Central memory CD4-positive, alpha-beta T cell (primary cell): ENCODE measurements around the gene MMEL1.
"Not testable (repeated sequence)": the region's sequence is repeated elsewhere in the genome, so short reads cannot be mapped to it uniquely, and the experiment has no call there.

ENCODE experiments used
- DNase-seq: peaks from one replicate; pipeline ENCODE4 v3.0.0; 2022
- total RNA-seq, 3 experiments: gene quantifications; one replicate each; lab custom pipeline; 2026; lab: John Stamatoyannopoulos, UW

MMEL1 gene
- total RNA-seq = 0.14 to 0.27 (median 0.19) reads per million in 3 experiments

GRCh38 chr1:2632561-2633361 lies at the start of gene MMEL1:
TSS of gene MMEL1 (minus strand) at chr1:2633016. CDS start at chr1:2629484, 3,532 bp downstream.
- no peak for DNase-seq

GRCh38 chr1:2676726-2677125 lies 43.9 kb upstream of the MMEL1 start:
- not testable (repeated sequence) for DNase-seq

GRCh38 chr1:2671656-2672055 lies 38.8 kb upstream of the MMEL1 start:
- not testable (repeated sequence) for DNase-seq

DNA sequence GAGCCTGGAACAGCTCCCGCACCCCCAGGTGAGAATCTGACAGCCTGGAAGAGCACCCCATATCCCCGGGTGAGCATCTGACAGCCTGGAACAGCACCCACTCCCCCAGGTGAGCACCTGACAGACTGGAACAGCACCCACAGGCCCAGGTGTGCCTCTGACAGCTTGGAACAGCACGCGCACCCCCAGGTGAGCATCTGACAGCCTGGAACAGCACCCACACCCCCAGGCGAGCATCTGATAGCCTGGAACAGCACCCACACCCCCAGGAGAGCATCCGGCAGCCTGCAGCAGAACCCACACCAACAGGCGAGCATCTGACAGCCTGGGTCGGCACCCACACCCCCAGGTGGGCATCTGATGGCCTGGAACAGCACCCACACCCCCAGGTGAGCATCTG lies 27.0 kb upstream of the MMEL1 start:
- DNase-seq = not testable (repeated sequence)

DNA sequence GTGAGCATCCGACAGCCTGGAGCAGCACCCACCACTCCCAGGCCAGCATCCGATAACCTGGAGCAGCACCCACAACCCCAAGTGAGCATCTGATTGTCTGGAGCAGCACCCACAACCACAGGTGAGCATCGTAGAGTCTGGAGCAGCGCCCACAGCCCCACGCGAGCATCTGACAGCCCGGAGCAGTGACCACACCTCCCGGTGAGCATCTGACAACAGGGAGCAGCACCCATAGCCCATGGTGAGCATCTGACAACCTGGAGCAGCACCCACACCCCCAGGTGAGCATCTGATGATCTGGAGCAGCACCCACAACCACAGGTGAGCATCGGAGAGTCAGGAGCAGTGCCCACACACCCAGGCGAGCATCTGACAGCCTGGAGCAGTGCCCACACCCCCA lies 25.1 kb upstream of the MMEL1 start:
- DNase-seq = not testable (repeated sequence)

DNA sequence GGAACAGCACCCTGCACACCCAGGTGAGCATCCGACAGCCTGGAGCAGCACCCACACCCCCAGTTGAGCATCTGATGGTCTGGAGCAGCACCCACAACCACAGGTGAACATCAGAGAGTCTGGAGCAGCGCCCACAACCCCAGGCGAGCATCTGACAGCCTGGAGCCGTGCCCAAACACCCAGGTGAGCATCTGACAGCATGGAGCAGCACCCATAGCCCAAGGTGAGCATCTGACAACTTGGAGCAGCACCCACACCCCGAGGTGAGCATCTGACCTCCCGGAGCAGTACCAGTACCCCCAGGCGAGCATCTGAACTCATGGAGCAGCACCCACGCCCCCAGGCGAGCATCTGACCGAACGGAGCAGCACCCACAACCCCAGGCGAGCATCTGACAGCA lies 24.3 kb upstream of the MMEL1 start:
- DNase-seq = not testable (repeated sequence)

- not testable (repeated sequence) for DNase-seq
These were observed 23.0 kb upstream of the MMEL1 start for GRCh38 chr1:2655598-2656434.

DNA sequence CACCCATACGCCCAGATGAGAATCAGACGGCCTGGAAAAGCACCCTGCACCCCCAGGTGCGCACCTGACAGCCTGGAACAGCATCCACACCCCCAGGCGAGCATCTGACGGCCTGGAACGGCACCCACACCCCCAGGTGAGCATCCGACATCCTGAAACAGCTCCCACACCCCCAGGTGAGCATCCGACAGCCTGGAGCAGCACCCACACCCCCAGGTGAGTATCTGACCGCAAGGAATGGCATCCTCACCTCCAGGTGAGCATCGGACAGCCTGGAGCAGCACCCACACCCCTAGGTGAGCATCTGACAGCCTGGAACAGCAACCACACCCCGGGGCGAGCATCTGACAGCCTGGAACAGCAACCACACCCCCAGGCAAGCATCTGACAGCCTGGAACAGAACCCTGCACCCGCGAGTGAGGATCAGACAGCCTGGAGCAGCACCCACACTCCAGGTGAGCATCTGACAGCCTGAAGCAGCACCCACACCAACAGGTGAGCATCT lies 21.7 kb upstream of the MMEL1 start:
- not testable (repeated sequence) for DNase-seq

GRCh38 chr1:2653741-2654442 lies 21.1 kb upstream of the MMEL1 start:
- peak; percentile 11 for DNase-seq

- DNase-seq = not testable (repeated sequence)
These were observed 20.2 kb upstream of the MMEL1 start for GRCh38 chr1:2652926-2653571.

GRCh38 chr1:2652152-2652925 lies 19.5 kb upstream of the MMEL1 start:
- DNase-seq = not testable (repeated sequence)

- DNase-seq = no peak
These were observed 18.3 kb upstream of the MMEL1 start for GRCh38 chr1:2650967-2651645.

GRCh38 chr1:2646837-2647236 lies 14.0 kb upstream of the MMEL1 start:
- DNase-seq = no peak

GRCh38 chr1:2645776-2646175 lies 13.0 kb upstream of the MMEL1 start:
- no peak for DNase-seq

DNA sequence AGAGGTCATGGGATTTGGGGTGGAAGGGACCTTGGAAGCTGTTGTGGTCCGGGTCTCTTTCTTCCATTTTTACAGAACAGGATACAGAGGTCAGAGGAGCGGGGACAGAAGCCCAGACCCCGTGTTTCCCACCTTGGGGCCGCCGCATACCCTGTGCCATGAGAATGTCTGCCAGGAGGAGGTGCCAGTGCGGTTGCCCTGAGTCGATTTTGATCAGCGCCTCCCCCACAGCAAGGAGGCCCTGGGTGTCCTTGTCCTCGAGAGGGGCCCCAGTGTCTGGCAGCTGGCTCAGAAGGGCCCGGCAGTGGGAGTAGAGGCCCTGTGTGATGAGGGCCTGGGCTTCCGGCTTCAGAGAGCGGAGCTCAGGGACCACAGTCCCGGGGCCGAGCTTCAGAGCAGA lies 12.3 kb upstream of the MMEL1 start:
- DNase-seq = no peak

DNA sequence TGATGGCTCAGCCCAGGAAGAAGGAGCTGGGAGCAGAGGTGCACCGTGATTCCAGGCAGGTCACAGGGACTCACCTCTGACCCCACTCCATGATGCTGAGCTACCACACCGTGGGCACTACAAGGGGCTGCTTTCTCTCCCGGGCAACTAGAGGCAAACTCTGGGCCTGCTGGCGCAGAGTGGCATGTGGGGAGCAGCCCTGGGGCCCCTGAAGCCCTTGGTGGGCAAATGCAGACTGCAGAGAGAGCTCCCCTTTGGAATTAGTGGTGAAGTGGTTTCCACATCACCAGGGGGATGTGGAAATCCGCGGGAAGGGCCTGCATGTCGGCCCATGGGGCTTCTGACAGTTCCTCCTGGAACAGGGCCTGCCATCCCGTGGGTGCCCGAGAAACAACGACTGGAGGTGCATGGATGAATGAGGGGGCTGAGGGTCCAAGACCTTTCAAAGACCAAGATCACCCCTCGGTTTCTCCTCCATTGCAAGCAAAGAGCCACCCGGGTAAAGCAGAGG lies 11.8 kb upstream of the MMEL1 start:
- DNase-seq = no peak

- no peak for DNase-seq
These were observed 11.4 kb upstream of the MMEL1 start for GRCh38 chr1:2644171-2644570.

DNA sequence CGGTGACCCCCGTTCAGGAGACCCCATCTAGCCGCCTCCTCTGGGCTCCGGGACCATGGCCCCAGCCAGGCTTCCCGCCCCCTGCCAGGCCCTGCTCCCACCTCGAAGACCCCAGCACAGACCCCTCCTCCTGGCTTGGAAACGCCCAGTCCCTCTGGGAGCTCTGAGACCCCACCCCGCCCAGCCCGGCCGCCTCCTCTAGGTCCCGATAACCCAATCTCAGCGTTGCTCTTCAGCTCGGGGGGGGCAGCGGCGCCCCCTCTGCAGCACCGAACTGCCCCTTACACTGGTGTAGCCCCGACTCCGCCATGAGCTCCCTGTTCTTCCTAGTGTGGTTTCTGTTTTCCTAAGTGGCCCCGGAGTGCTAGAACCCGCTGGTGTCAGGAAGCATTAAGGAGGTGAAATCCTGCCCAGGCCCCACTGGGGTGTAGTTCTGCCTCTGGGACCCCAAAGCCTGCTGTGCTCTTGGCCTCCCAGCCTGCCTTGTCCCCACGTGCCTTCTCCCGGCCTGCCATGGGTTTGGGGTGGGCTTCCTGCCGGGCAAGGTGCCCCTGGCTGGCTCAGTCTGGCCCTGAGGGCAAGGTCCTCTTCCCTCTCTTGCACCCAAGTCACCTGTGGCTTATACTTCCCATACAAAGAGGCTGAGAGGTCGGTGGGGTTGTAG lies 10.7 kb upstream of the MMEL1 start:
- DNase-seq = no peak

DNA sequence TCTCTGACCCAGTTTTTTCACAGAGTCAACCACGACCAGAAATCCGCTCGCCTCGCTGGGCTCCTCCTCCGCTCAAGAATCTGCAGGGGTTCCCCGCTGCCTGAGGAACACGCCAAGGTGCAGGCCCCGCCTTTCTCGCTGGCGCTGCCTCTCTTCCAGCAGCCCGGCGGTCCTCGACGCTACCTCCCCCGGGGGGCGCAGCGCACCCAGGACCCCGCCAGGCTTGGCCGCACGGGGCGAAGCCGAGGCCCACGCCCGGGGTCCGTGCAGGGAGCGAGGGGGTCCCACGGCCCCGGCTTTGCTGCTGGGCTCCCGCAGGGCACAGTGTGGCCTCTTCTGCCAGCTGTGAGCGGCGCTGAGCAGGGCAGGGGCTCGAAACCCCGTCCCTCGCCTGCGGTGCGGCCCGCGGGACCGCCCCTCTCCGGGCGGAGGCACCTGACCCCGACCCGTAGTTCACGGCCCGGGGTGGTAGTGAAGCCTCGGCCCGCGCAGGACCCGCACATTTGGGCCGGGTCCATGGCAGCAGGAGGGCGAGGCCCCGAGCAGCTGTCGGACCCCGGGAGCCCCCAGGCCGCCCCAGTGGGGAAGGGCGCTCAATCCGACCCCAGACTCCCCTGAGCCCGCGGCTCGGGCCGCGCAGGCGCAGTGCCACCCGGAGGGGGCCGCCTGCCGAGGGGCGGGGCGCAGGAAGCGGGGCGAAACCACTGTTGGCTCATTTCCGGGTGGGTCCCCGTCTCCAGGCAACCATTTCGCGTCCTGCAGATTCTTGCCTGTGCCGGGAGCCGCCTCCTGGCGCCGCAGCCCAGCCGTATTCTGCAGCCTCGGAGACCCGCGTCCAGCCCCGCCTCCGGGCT lies 10.0 kb upstream of the MMEL1 start:
- DNase-seq = peak; percentile 95
